Measurements from ENCODE around the gene GOLT1A. TPM values are rescaled to one million over a fixed set of nuclear protein-coding genes. Genes with fewer than 3 reads are reported as not detected.

The GOLT1A gene
- total RNA-seq, 4 donors from 2014 or later = 1.1 to 1.3 TPM; not detected in 2

- DNase-seq (no peak), ATAC-seq (no peak)
- H3K36me3 ChIP-seq = no peaks in the 10 kb centered on the region
- intact Hi-C loops (cut with DNase I; ENCODE audit: low total_unique reads) (no loop called here), in situ Hi-C loops (cut with MboI; ENCODE audit: low sequenced_read_pairs in 4 of 4) (no loop called here)
- H3K27me3 ChIP-seq = no peaks in the 10 kb centered on the region
- no peak for TF ChIP-seq CTCF (IDR thresholded peaks at IDR 0.05 in 4 of 5, conservative IDR thresholded peaks at IDR 0.05 in 1 of 5)
- H3K9me3 ChIP-seq = no peaks in the 10 kb centered on the region
- H3K4me1 ChIP-seq = no peaks in the 10 kb centered on the region
- H3K27ac ChIP-seq = no peak overlapping the region
- no peak overlapping the region for H3K4me3 ChIP-seq
These were observed 18.7 kb upstream of the GOLT1A start for GRCh38 chr1:204232526-204232925.

GRCh38 chr1:204230211-204230610 is 16.4 kb upstream of the GOLT1A start:
- DNase-seq = no peak
- no peak for ATAC-seq
- Histone ChIP-seq H3K27ac (no peak overlapping the region), H3K27me3 (no peaks in the 10 kb centered on the region), H3K36me3 (no peaks in the 10 kb centered on the region), H3K4me3 (no peak overlapping the region), H3K9me3 (no peaks in the 10 kb centered on the region), H3K4me1 (no peaks in the 10 kb centered on the region)
- in situ Hi-C loops (cut with MboI; ENCODE audit: low sequenced_read_pairs in 4 of 4) = no loop called here
- intact Hi-C loops (cut with DNase I; ENCODE audit: low total_unique reads) = no loop called here
- TF ChIP-seq POLR2A (IDR thresholded peaks at IDR 0.05) (no peak), CTCF (IDR thresholded peaks at IDR 0.05 in 4 of 5, conservative IDR thresholded peaks at IDR 0.05 in 1 of 5) (no peak)

- in situ Hi-C loops (cut with MboI; ENCODE audit: low sequenced_read_pairs in 4 of 4) (no loop called here), intact Hi-C loops (cut with DNase I; ENCODE audit: low total_unique reads) (no loop called here)
- H3K4me3 ChIP-seq = no peak overlapping the region
- no peaks in the 10 kb centered on the region for H3K36me3 ChIP-seq
- DNase-seq = no peak
- H3K27me3 ChIP-seq = no peaks in the 10 kb centered on the region
- no peak overlapping the region for H3K27ac ChIP-seq
- no peak for ATAC-seq
- TF ChIP-seq POLR2A (IDR thresholded peaks at IDR 0.05) (no peak), CTCF (IDR thresholded peaks at IDR 0.05 in 4 of 5, conservative IDR thresholded peaks at IDR 0.05 in 1 of 5) (no peak)
- no peaks in the 10 kb centered on the region for H3K9me3 ChIP-seq
- no peaks in the 10 kb centered on the region for H3K4me1 ChIP-seq
These were observed 15.1 kb upstream of the GOLT1A start for GRCh38 chr1:204228896-204229295.

GRCh38 chr1:204227996-204228785 is 14.4 kb upstream of the GOLT1A start:
- ATAC-seq (no peak), DNase-seq (no peak)
- TF ChIP-seq POLR2A (IDR thresholded peaks at IDR 0.05) = no peak
- TF ChIP-seq CTCF (IDR thresholded peaks at IDR 0.05 in 4 of 5, conservative IDR thresholded peaks at IDR 0.05 in 1 of 5) = no peak
- no peak overlapping the region for H3K4me3 ChIP-seq
- intact Hi-C loops (cut with DNase I; ENCODE audit: low total_unique reads) (no loop called here), in situ Hi-C loops (cut with MboI; ENCODE audit: low sequenced_read_pairs in 4 of 4) (no loop called here)
- H3K4me1 ChIP-seq = no peaks in the 10 kb centered on the region
- H3K9me3 ChIP-seq = no peaks in the 10 kb centered on the region
- no peaks in the 10 kb centered on the region for H3K27me3 ChIP-seq
- H3K36me3 ChIP-seq = no peaks in the 10 kb centered on the region
- H3K27ac ChIP-seq = no peak overlapping the region

GRCh38 chr1:204227351-204227750 is 13.6 kb upstream of the GOLT1A start:
- Histone ChIP-seq H3K27ac (no peak overlapping the region), H3K36me3 (no peaks in the 10 kb centered on the region), H3K4me3 (no peak overlapping the region), H3K27me3 (no peaks in the 10 kb centered on the region), H3K4me1 (no peaks in the 10 kb centered on the region), H3K9me3 (no peaks in the 10 kb centered on the region)
- in situ Hi-C loops (cut with MboI; ENCODE audit: low sequenced_read_pairs in 4 of 4) (no loop called here), intact Hi-C loops (cut with DNase I; ENCODE audit: low total_unique reads) (no loop called here)
- ATAC-seq = no peak
- TF ChIP-seq POLR2A (IDR thresholded peaks at IDR 0.05) (no peak), CTCF (IDR thresholded peaks at IDR 0.05 in 4 of 5, conservative IDR thresholded peaks at IDR 0.05 in 1 of 5) (no peak)
- DNase-seq = no peak
